Neuronal stem cell (in vitro differentiated cells): ENCODE measurements around the gene MACROD2.

ENCODE experiments used
- DNase-seq: peaks from one replicate; pipeline ENCODE4 v3.0.0-alpha.2; 2013; ENCODE audit warnings: low spot score
- H2AFZ ChIP-seq: one replicate; pipeline ENCODE4 v1.6.1; 2013; ENCODE audit warnings: mild to moderate bottlenecking, low read length, inconsistent platforms
- H2AK5ac ChIP-seq: 2 replicates; pipeline ENCODE4 v1.6.1; 2013; ENCODE audit warnings: low read depth, mild to moderate bottlenecking, inconsistent platforms, low read length, moderate library complexity, mixed read lengths
- H2BK120ac ChIP-seq: 2 replicates; pipeline ENCODE4 v1.6.1; 2013; ENCODE audit warnings: low read depth, mild to moderate bottlenecking, inconsistent platforms, low read length, moderate library complexity, mixed read lengths
- H2BK12ac ChIP-seq: one replicate; pipeline ENCODE4 v1.6.1; 2013; ENCODE audit warnings: low read length, inconsistent platforms
- H2BK15ac ChIP-seq: 2 replicates; pipeline ENCODE4 v1.6.1; 2013; ENCODE audit warnings: mild to moderate bottlenecking, low read length, inconsistent platforms, mixed read lengths
- H2BK5ac ChIP-seq: one replicate; pipeline ENCODE4 v1.6.1; 2013; ENCODE audit warnings: inconsistent platforms, mild to moderate bottlenecking, low read length, moderate library complexity
- H3K14ac ChIP-seq: one replicate; pipeline ENCODE4 v1.6.1; 2013; ENCODE audit warnings: low read length, inconsistent platforms
- H3K18ac ChIP-seq: 2 replicates; pipeline ENCODE4 v1.6.1; 2013; ENCODE audit warnings: low read length, inconsistent platforms
- H3K23ac ChIP-seq: 2 replicates; pipeline ENCODE4 v1.6.1; 2013; ENCODE audit warnings: low read depth, mild to moderate bottlenecking, mixed read lengths, low read length, inconsistent platforms; ENCODE audit not compliant: poor library complexity
- H3K27ac ChIP-seq: replicated peaks from 3 replicates; pipeline ENCODE4 v1.5.1; 2013; ENCODE audit warnings: low read length, inconsistent platforms
- H3K27me3 ChIP-seq, 3 experiments: 2 replicates each; pipeline ENCODE4 v1.6.1; 2013; ENCODE audit warnings: low read length in 3 of 3, mild to moderate bottlenecking in 2 of 3, inconsistent platforms in 1 of 3, low read depth in 1 of 3, mixed read lengths in 1 of 3, moderate library complexity in 1 of 3; ENCODE audit not compliant: control insufficient read depth in 3 of 3, insufficient read depth in 3 of 3
- H3K36me3 ChIP-seq, 2 donors: replicated peaks in 1 of 2; 2 replicates each; pipeline ENCODE4 v1.6.1; 2013; ENCODE audit warnings: low read length in 2 of 2; ENCODE audit not compliant: control insufficient read depth in 2 of 2, insufficient read depth in 2 of 2
- H3K4ac ChIP-seq: 2 replicates; pipeline ENCODE4 v1.6.1; 2013; ENCODE audit warnings: inconsistent platforms, mild to moderate bottlenecking, low read length, moderate library complexity
- H3K4me1 ChIP-seq, 2 donors: 1 replicate in 1 of 2; 2 replicates in 1 of 2; pipeline ENCODE4 v1.6.1; 2013; ENCODE audit warnings: low read length in 2 of 2, low read depth in 1 of 2; ENCODE audit not compliant: control insufficient read depth in 2 of 2, insufficient read depth in 1 of 2
- H3K4me2 ChIP-seq: one replicate; pipeline ENCODE4 v1.6.1; 2013; ENCODE audit warnings: mild to moderate bottlenecking, low read length, inconsistent platforms; ENCODE audit not compliant: insufficient read depth, poor library complexity, severe bottlenecking
- H3K4me3 ChIP-seq, 2 donors: 2 replicates each; pipeline ENCODE4 v1.5.1; 2013; ENCODE audit warnings: low read length in 2 of 2, mild to moderate bottlenecking in 2 of 2, inconsistent platforms in 1 of 2, moderate library complexity in 1 of 2
- H3K79me1 ChIP-seq: one replicate; pipeline ENCODE4 v1.6.1; 2013; ENCODE audit warnings: low read depth, mild to moderate bottlenecking, inconsistent platforms, low read length, moderate library complexity
- H3K9ac ChIP-seq: one replicate; pipeline ENCODE4 v1.6.1; 2013; ENCODE audit warnings: mild to moderate bottlenecking, low read depth, low read length, inconsistent platforms; ENCODE audit not compliant: poor library complexity
- H3K9me3 ChIP-seq, 2 donors: replicated peaks in 1 of 2; 2 replicates each; pipeline versions ENCODE3 to v1.6.1; 2013; ENCODE audit warnings: low read length in 2 of 2, mild to moderate bottlenecking in 2 of 2, inconsistent platforms in 1 of 2, low read depth in 1 of 2, mixed read lengths in 1 of 2, moderate library complexity in 1 of 2; ENCODE audit not compliant: control insufficient read depth in 2 of 2, insufficient read depth in 1 of 2
- H4K8ac ChIP-seq: one replicate; pipeline ENCODE4 v1.6.1; 2013; ENCODE audit warnings: low read depth, mild to moderate bottlenecking, inconsistent platforms, low read length, moderate library complexity
- H4K91ac ChIP-seq: one replicate; pipeline ENCODE4 v1.6.1; 2013; ENCODE audit warnings: low read length, low read depth, mild to moderate bottlenecking, inconsistent platforms; ENCODE audit not compliant: poor library complexity
- WGBS, 2 donors: extraction: QIAGEN DNeasy Blood & Tissue Kit; methylation state at CpG; one replicate each; pipeline ENCODE4 v1.1.7; 2013; ENCODE audit warnings: missing lambda C conversion rate in 2 of 2, mixed read lengths in 1 of 2; ENCODE audit not compliant: insufficient read length in 2 of 2, insufficient replicate concordance in 1 of 2; ENCODE audit errors: extremely low coverage in 2 of 2; 5-methylcytosine and 5-hydroxymethylcytosine counted together

Gene MACROD2

DNA sequence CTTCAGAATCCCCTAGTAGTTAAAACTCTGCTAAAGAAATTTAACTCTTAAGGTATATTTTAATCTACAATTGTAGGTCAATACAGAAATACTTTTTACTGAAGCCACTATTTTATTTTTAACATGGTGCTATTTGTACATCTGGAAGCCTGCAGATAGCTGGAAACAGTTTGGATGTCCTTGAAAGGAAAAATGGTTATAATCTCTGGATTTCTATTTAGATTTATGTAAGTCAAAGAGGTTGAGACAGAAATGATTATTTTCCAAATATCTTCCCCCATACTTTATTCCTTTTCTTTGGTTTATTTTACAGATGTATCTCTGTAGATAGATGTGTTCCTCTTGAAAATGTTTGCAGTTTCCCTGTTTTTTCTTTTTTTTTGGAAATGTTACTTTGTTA is 1575.7 kb downstream of the MACROD2 start:
- no peak overlapping the region for H2BK15ac ChIP-seq
- H3K18ac ChIP-seq = no peak overlapping the region
- H2BK120ac ChIP-seq = no peak overlapping the region
- DNase-seq = no peak
- H4K8ac ChIP-seq = no peak overlapping the region
- no peaks in the 10 kb centered on the region for H3K9me3 ChIP-seq
- H3K36me3 ChIP-seq = no peaks in the 10 kb centered on the region
- H2BK5ac ChIP-seq = no peak overlapping the region
- no peak overlapping the region for H3K9ac ChIP-seq
- no peak overlapping the region for H3K14ac ChIP-seq
- no peak overlapping the region for H3K23ac ChIP-seq
- no peak overlapping the region for H3K27ac ChIP-seq
- no peak overlapping the region for H2AK5ac ChIP-seq
- H4K91ac ChIP-seq = no peak overlapping the region
- H3K4me2 ChIP-seq = no peak overlapping the region
- no peak overlapping the region for H3K4me3 ChIP-seq
- H3K27me3 ChIP-seq = no peaks in the 10 kb centered on the region
- no peak overlapping the region for H3K4ac ChIP-seq
- H3K4me1 ChIP-seq = no peaks in the 10 kb centered on the region
- no peak overlapping the region for H2AFZ ChIP-seq
- no peak overlapping the region for H2BK12ac ChIP-seq
- no peaks in the 10 kb centered on the region for H3K79me1 ChIP-seq

DNA sequence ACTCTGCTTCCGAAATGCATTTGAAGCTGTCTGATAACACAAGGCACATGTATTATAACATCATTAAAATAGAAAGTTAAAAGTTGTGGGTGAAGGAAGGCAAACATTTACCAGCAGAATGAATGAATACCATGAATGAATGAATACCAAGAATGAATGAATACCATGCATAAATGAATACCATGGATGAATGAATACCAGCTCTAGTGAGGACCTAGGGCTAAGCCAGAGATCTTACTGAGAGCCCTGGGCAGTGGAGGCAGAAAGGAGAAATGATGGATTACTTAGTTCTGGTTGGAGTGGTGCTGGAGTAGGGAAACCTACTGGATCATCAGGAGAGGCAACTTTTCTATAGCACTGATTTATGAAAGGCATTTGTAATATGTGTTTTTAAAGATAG is 1579.9 kb downstream of the MACROD2 start:
- Histone ChIP-seq H2AFZ (no peak overlapping the region), H3K9ac (no peak overlapping the region), H3K27me3 (no peaks in the 10 kb centered on the region), H4K91ac (no peak overlapping the region), H3K4me2 (no peak overlapping the region), H2BK5ac (no peak overlapping the region), H3K14ac (no peak overlapping the region), H2AK5ac (no peak overlapping the region), H3K79me1 (no peaks in the 10 kb centered on the region), H3K9me3 (no peaks in the 10 kb centered on the region), H2BK12ac (no peak overlapping the region), H3K23ac (no peak overlapping the region), H4K8ac (no peak overlapping the region), H3K4me3 (no peak overlapping the region), H3K4me1 (no peaks in the 10 kb centered on the region), H3K36me3 (no peaks in the 10 kb centered on the region), H3K27ac (no peak overlapping the region), H3K18ac (no peak overlapping the region), H3K4ac (no peak overlapping the region), H2BK15ac (no peak overlapping the region), H2BK120ac (no peak overlapping the region)
- WGBS, 2 donors = no CpG with 5 or more reads among the region's 1 CpG
- no peak for DNase-seq

DNA sequence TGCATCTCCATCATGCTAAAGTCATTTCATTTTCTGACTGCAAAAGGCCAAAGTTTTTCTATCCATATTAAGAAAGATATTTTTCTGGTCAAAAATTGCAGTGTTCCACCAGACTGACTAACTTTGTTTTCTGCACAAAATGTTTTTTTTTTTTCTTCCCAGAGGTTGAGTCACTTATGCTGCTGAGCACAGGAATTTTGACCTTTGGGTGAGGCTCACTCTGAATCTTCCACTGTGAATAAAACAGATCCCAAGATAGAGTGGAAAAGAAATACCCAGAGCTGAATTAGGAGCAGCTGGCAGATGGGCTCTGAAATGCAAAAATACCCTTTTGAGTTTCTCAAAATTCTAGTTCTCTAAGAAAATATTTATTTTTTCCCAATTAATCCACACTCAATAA is 1581.1 kb downstream of the MACROD2 start:
- Histone ChIP-seq H2BK15ac (no peak overlapping the region), H3K18ac (no peak overlapping the region), H3K4me1 (no peaks in the 10 kb centered on the region), H3K4me3 (no peak overlapping the region), H3K36me3 (no peaks in the 10 kb centered on the region), H3K79me1 (no peaks in the 10 kb centered on the region), H4K8ac (no peak overlapping the region), H2BK12ac (no peak overlapping the region), H2BK5ac (no peak overlapping the region), H4K91ac (no peak overlapping the region), H2AK5ac (no peak overlapping the region), H3K9ac (no peak overlapping the region), H3K23ac (no peak overlapping the region), H3K4ac (no peak overlapping the region), H3K27ac (no peak overlapping the region), H3K4me2 (no peak overlapping the region), H2AFZ (no peak overlapping the region), H3K9me3 (no peaks in the 10 kb centered on the region), H3K27me3 (no peaks in the 10 kb centered on the region), H3K14ac (no peak overlapping the region), H2BK120ac (no peak overlapping the region)
- no peak for DNase-seq

DNA sequence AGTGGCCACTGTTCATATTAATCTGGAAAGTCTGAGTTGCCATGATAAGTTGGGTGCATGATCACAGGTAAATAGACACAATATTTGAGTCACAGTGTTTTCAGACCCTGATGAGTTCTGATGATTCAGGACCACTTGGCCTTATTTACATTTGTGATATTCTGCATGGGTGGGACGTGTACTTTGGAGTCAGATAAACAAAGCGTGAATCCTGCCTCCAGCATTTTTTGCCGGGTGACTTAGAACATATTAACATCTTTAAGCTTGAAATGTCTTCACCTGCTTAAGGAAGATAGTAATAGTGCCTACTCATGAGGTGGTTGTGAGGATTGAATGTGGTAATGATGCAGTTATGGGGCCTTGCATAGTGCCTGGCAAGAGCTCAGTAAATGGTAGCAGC is 1582.8 kb downstream of the MACROD2 start:
- H3K4me3 ChIP-seq = no peak overlapping the region
- H4K8ac ChIP-seq = no peak overlapping the region
- no peaks in the 10 kb centered on the region for H3K27me3 ChIP-seq
- H3K36me3 ChIP-seq = no peaks in the 10 kb centered on the region
- no peak overlapping the region for H2BK120ac ChIP-seq
- H3K18ac ChIP-seq = no peak overlapping the region
- H3K79me1 ChIP-seq = no peaks in the 10 kb centered on the region
- H3K9me3 ChIP-seq = no peaks in the 10 kb centered on the region
- no peak overlapping the region for H3K9ac ChIP-seq
- no peak overlapping the region for H3K27ac ChIP-seq
- no peak overlapping the region for H2BK5ac ChIP-seq
- WGBS, 2 donors = no CpG with 5 or more reads among the region's 3 CpGs
- no peak overlapping the region for H2AFZ ChIP-seq
- no peak overlapping the region for H4K91ac ChIP-seq
- no peak overlapping the region for H2AK5ac ChIP-seq
- H3K4me2 ChIP-seq = no peak overlapping the region
- H2BK12ac ChIP-seq = no peak overlapping the region
- H3K4ac ChIP-seq = no peak overlapping the region
- no peaks in the 10 kb centered on the region for H3K4me1 ChIP-seq
- H3K14ac ChIP-seq = no peak overlapping the region
- H3K23ac ChIP-seq = no peak overlapping the region
- H2BK15ac ChIP-seq = no peak overlapping the region
- no peak for DNase-seq
